ENCODE results near the gene ADAMTSL3.

- TF ChIP-seq POLR2A (IDR thresholded peaks at IDR 0.05) = no peak
- no peak for TF ChIP-seq CTCF (IDR thresholded peaks at IDR 0.05)
These were observed 40.6 kb downstream of the ADAMTSL3 start for GRCh38 chr15:83694536-83694935.

Data from heart left ventricle (tissue), 13 donors.